Globus pallidus (tissue), 1 donor: Measurements from ENCODE around the gene CRYL1.

ENCODE experiments used
- DNase-seq: peaks from one replicate; pipeline ENCODE4 v3.0.0-alpha.2; 2015; ENCODE audit warnings: low spot score

CRYL1 gene

DNA sequence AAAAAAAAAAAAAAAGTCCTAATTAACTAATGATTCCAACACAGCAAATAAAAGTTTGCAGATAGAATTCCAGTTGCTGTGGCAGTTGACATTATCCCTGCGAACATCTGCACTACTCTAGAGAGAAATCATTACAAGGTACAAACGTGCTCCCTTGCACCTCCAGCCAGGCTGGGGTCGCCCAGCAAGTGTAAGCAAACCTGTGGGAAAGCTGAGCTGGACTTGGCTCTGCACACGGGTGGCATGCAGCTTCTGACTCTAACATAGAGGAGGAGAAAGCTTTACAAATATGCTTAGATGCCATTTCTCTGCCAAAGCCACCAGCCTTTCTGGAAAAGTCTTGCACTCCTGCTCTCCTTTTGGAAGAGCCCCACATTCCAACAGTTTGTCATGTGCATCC is 103.3 kb downstream of the CRYL1 start:
- no peak for DNase-seq

DNA sequence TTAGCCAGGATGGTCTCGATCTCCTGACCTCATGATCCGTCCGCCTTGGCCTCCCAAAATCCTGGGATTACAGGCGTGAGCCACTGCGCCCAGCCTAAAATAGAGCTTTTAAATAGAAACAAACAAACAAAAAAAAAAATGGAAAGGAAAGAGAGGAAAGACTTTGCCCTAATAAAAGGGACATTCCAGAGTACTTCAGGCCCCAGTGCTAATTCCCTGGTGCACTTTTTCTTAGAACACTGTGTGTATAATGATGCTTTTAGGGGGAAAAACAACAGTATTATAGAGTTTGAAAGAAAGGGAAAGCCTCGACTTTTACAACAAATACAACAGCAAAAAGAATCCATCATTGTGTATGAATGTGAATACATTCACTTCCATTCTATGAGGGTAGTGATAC is 104.7 kb downstream of the CRYL1 start:
- DNase-seq = no peak

DNA sequence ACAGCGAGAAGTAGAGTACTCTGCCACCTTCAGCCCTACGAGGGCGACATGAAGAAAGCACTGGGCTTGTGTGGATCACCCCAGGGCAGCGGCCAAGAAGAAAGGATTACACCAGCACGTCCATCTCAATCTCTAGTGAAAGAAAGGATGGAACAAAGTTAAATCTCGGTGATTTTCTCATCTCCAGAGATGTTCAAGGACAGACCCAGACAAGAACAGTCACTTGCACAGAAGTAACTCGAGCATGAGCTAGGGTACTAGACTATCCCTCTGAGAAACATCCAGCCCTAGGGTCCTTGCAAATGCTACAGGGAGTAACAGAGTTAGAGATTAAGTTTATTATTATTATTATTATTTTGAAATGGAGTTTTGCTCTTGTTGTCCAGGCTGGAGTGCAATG is 106.7 kb downstream of the CRYL1 start:
- no peak for DNase-seq

DNA sequence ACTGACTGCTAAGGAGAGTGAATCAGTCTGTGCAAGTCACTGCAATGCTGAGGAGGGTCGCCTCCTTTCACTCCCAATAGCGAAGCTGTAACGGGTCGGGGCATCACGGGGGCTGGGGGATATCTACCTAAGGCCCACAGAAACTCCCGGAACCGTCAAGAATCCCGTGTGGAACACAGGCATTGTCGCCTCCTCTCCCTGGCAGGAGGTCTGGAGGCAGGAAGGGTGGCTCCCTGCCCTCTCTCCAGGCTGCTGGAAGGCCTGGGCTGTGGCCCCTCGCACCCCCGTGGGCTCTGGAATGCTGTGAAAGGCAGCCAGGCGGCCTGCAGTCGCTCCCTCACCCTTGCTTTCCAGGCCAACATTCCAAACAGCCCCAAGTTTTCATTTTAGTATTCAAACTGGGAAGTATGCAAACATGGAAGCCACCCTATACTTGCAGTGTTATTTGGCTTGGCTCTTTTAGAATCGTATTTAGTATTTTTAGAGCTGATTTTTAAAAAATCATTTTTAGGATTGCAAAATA is 109.4 kb downstream of the CRYL1 start:
- DNase-seq = no peak

DNA sequence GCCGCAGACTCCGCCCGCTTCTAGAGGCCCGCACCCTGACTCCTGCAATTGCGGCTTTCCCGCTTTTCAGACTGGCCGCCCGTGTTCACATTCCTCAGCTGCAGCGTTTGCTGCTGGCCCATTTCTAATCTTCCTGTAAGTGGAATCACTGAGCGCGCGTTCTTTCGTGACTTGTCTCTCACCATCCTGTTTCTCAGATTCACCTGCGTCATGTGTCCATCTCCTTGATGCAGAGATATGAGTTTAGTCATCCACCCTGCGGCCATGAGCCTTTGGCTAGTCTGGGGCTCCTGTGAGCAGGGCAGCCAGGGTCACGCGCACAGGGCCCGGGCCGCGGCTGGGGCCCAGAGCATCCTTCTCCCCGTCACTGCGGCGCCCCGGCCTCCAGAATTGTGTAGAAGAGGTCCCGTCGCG is 110.0 kb downstream of the CRYL1 start:
- no peak for DNase-seq

DNA sequence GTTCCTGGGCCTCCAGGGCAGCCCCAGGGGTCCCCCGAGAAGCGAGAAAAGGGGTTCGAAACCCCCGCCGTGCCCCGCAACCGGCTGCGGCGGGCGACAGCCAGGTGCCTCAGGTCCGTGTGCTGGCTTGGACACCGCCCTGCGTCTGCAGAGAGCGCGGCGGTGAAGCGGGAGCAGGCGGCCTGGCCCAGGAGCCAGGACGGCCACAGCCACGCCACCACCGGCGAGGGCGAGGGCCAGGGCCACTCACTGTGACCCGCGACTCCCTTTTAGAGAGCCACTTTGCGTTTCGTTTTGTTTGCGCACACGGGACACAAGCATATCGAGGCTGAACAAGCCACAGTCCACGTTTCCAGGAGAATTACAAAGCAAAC is 110.4 kb downstream of the CRYL1 start:
- DNase-seq = no peak

DNA sequence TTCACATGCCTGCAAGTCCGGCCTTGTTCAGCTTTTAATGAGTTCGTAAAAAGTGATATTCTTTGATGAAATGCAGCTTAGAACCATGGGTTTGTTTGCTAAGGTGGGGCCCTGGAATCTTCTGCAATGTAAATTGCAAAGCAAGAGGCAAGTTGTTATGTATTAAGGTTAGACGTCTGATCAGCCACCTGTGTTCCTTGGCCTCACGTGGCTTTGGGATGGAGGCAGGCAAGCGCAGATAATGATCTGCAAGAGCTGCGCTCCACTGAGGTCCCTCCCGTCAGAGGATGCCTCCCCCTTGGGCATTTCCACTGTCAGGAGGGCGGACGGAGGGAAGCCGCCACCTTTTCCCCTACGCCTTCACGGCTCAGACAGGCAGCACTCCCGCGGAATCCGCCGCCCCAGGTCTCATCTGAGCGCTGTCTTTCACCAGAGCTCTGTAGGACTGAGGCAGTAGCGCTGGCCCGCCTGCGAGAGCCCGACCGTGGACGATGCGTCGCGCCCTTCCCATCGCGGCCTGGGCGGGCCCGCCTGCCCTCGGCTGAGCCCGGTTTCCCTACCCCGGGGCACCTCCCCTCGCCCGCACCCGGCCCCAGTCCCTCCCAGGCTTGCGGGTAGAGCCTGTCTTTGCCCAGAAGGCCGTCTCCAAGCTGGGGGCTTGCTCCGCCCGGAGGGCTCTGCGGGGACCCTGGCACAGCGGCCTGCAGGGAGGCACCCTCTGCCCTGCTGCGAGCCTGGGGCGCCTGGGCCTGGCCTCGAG is 110.9 kb downstream of the CRYL1 start:
- DNase-seq = no peak

DNA sequence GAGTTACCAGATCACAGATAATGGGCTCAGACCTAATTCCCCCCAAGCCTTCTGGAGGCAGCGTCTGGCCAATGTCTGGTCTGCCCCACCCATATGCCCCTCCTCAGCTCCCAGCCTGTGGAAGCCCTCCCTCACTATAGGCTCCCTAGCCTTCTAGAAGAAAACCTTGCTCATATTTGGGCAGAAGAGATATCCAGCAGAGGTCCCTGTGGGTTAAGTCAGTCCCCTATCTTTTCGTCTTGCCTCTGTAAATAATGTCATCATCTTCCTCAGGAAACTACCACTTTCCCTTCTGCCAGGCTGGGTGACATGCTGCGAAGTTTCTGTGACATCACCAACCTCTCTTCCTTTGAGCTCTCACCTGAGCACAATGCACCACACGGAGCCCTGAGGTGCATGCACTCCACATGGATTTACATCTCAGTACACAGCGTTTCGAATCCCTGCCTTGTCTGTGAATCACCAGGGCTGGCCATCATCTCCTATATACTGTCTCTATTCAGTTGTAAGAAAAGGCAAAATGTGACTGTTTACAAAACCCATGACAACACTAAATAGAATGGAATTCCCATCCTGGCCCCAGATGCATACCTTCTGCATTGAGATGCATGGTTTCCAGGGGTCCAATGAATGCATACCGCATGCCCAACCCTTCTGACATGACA is 112.8 kb downstream of the CRYL1 start:
- DNase-seq = no peak

DNA sequence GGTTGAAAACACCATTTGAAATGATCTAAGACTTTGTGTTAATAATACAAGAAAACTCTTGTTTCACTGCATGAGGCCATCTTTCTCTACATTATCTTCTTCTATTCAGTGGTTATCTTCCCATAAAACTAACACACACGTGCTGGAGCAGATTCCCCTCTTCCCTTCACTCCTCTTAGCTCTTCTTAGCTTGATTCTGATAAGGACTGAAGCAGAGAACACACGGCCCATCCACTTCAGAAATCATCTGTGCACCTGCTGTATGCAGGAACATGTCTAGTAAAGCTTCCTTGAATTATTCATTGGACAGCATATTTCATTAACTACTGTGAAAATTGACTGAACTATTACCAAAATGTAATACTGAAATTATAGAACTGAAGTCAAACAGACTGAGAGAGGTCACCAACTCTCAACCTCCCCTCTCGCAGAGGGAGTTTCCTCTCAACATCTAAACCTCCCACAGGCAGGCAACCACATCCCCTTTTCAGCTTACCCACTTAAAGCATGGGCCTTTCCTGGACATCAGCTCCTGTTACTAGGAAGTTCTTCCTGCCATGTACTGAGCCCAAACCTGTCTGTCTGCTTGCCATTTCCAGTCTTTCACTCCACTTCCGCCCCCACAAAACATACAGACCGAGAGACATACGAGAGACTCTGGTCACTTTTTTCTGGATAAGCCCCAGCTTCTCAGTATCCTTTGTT is 113.9 kb downstream of the CRYL1 start:
- no peak for DNase-seq

DNA sequence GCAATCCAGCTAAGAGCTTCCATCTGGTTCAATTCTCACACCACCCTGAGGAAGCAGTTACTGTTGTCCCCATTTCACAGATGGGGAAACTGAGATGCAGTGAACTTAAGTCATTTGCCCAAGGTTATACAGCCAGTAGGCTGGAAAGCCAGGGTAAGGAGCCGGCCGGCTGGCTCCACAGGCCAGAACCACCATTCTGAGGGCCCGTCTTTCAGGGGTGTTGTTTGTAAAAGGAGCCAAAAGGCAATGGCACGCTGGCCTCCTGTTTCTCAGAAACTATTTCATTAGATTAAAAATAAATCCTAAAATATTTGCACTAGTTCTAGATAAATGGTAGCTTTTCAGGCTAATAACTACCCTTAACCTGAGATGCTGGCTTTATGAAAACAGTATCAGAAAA is 114.9 kb downstream of the CRYL1 start:
- no peak for DNase-seq

DNA sequence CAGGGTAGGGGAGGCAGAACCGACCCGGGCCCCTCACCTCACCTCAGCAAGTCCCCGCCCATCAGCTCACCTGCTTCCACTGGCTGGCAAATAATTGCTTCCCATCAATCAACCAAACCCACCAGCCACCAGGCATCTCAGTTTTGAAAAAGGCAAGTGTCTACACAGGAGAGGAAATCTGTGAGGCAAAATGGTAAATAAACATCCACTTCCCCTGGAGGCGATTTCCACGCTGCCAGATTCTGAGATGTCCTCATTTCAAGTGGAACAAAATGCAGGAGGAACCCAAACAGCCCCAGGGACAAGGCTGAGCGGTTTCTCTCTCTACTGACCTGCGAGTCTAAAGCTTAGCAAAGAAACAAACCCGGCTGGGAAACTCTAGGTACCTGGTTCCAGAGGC is 117.5 kb downstream of the CRYL1 start:
- DNase-seq = no peak

DNA sequence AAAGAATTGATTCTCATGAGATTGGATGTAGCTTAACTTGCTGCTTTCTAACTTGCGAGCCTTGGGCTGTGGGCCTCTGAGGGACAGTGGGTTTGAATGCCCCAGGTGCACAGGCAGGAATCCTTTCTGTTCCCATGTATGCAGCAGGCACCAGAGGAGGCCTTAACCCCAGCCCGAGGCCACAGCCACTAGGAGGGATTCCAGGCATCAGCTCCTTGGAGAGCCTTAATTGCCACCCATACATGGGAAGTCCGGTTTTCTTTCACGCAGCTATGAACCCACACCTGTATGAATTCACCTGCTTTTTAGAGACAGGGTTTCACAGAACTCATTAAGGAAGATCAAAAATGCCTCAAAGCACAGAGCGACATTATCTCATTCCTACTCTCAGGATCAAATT is 117.9 kb downstream of the CRYL1 start:
- no peak for DNase-seq

DNA sequence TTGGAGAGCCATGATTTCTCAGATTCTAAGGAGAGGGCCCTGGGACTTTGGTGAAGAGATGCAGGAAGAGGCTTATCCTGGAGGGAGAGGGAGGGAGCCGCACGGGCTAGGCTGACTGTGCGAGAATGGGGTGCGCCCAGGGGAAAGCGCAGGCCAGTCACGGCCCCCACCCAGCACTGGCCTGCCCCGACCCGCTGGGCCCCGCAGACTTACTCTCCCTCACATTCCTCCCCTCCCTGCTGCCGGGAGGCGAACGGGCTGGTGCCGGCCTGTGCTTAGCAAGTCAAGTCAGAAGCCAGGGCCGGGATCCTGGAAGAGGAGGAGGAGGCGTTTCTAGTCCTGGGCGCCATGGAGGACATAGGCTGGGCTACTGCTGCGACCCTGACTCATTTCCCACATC is 120.0 kb downstream of the CRYL1 start:
- no peak for DNase-seq

DNA sequence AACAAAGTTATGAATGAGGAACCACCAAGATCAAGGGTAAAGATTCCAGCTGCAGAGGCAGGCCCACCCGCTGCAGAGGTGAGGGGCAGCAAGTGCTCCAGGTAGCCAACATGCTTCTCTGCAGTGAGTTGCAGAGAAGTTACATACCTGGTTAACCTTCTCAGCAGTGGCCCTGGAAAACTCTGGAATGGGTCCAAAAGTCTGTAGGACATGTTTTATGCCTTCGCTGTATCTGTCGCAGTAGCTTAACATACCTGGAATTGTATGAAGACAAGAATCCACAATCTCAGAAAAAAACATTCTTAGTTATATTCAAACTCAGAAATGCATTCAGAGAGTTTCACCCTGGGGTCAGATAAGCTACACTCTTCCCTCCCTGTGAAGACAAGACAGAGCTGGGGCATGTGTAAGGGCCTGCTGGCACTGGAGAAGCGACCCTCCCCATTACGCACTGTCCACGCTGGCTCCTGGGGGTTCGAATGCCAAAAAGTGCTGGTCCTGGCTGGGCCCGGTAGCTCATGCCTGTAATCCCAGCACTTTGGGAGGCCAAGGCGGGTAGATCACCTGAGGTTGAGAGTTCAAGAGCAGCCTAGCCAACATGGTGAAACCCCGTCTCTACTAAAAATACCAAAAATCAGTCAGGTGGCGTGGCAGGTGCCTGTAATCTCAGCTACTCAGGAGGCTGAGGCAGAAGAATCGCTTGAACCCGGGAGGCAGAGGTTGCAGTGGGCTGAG is 121.0 kb downstream of the CRYL1 start:
- DNase-seq = no peak

DNA sequence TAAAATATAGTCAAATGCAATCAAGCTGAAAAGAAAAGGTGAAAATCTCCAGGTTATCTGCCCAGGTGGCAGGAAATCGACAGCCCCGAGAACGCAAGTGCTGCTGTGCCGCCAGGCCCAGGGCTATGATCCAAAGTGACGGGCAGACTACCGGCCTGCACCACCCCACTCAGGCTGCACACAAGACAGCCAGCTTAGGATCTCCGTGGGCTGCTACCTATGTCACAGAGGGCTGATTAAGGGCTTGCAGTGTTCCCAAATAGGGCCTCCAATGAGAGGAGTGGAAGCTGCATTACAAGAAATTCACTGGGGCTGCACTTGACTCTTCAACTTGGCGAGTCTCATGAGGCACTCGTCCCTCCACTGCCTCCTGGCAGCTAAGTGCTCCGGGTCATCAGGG is 121.8 kb downstream of the CRYL1 start:
- no peak for DNase-seq

DNA sequence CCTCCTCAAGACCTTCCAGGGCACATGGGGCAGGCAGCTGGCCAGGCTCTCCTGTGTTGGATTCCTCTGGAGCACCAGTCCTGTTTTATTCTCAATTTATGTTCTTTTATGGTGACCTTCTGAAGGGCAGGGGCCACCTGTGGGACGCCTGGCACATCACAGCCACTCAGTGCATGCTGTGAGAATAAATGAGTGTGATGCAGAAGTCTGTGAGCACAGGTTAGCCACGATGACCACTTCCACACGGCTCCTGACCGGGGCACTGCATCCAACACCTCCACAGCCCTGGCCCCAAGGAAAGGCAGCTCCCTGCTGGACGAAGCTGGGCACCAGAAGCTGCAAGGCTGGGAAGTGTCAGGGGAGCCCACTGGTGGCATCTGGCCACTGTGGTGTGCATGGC is 122.8 kb downstream of the CRYL1 start:
- no peak for DNase-seq

DNA sequence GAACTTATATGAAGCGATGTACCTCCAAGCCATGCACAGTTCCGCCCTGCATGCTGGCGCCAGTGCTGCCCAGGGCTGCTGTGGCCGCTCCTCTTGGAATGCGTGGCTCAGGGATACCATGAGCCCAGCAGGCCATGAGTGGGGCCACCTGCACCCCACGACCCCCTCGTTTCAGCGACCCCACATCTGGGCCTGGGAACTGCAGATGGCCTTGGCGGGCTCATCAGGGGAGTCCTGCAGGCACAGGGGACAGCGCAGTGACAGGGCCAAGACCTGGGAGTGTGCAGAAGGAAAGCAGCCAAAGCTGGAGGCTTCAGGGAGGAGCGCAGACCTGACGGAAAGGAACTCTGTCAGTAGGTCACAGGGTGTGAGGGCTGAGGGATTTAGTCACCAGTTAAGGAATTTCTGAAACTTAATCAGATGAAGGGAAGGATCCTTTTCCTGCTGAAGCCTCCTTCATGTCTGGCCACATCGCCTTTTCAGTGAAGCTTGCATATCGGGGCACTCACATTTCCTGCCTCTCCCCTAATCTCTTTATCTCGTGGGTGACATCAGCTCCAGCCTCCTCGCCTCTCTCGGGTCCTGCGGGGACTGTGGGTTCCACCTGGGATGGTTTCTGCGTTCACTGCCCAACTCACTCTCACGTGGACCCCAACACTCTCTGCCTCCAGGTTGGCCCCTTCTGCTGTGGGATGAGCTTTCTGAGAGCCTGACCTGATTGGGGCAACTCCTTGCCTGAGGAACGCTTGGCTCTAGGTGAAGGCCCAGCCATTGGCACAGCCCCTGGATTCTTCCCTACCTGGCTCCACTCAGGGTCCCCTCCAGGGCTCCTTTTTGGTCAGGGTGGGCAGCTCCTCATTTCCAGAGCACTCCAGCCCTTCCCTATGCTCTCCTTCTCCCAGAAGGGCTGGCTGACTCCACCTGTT is 123.5 kb downstream of the CRYL1 start:
- no peak for DNase-seq

DNA sequence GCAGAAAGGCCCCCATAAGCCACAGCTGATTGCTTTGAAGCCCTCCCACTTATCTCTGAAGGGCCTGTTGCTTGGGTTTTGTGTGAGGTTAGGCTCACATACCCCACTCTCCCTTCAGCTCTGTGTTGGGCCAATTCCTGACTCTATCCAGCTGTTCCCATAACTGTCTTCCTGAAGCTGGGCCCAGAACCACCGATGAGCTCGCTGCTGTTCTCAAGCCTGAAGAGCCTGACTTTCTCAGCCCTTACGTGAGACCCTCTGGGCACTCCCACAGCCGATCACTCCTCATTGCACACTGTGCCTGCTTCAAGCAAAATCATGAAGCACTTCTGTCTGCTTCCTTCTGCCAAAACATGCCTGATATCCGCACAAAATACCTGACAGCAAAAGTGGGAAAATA is 124.1 kb downstream of the CRYL1 start:
- no peak for DNase-seq

DNA sequence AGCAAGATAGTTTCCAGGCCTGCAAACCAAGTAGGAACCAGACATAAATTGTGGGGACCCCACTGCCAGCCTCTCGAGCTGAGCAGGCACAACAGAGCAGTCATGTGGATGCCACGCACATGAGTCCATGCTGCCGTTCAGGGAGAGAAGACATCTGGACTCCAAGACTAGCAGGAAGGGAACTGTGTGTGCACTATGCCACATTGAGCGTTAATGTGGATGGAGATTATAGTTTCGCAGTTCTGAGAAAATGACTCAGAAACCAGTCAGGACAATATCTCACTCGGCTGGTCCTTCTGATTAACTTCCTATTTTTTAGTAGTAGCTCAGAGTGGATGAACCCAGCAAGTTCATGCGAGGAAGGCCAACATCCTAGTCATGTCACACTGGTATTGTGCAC is 124.9 kb downstream of the CRYL1 start:
- DNase-seq = no peak

DNA sequence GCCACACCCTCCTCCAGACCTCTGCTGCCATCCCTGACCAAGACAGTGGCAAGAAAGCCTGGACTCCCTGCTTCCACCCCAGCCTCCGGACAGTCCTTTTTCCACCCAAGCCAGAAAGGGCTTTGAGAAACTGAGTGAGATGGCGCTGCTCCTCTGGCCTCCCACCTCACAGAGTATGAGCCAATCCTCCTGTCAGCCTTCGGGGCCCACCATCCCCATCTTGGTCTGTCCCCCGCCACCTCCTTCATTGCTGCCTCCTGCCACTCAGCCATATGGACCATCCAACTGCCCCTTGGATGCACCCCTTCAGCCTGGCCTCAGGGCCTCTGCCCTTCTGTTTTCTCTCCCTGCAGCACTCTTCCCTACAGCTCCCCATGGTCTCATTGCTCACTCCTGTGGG is 125.7 kb downstream of the CRYL1 start:
- DNase-seq = no peak

DNA sequence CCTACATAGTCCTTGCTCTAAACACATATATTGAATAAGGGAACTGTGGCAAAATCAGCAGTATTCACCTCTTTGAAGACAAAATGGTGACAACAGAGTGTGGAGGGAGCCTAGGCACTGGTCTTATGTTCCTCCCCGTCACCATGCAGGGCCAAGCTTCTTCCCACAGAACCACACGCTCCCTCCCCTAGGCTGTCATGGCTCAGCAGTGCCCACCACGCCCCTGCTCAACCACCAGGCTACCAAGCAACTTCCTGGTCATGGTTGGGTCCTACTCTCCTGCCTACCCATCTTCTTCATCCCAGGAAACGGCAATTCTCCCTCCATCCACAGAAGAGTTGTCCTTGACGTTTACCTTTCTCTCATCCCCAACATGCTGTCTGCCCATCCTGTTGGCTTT is 126.1 kb downstream of the CRYL1 start:
- DNase-seq = no peak
